Stimulated activated CD8-positive, alpha-beta memory T cell treated with anti-CD3 and anti-CD28 coated beads, Interleukin-12 subunit alpha, Interleukin-12 subunit beta, amount 100 ng/mL, for 24 hours (primary cell): ENCODE results near the gene PNPLA3.

Source experiments
- DNase-seq: peaks from one replicate; pipeline ENCODE4 v3.0.0-alpha.2; 2020; ENCODE audit errors: extremely low read depth

Gene PNPLA3

DNA sequence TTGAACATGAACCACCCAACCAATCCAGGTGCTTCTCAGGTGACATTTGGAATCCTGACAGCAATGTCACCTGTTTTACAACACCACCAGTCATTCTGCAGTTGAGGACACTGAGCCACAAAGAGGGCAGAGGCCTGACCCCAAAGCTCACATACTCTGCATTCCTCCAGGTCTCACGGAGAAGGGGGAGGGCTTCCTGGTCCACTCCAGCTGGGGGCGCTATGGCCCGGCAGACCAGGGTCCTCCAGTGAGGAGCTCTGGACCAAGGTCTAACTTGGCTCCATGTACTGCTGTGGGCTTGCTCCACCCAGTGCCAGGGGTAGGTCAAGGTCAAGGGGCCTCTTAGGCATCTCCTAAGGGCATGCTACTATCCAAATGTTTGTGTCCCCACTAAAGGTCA, 1.5 kb upstream of the PNPLA3 start:
- no peak for DNase-seq

DNA sequence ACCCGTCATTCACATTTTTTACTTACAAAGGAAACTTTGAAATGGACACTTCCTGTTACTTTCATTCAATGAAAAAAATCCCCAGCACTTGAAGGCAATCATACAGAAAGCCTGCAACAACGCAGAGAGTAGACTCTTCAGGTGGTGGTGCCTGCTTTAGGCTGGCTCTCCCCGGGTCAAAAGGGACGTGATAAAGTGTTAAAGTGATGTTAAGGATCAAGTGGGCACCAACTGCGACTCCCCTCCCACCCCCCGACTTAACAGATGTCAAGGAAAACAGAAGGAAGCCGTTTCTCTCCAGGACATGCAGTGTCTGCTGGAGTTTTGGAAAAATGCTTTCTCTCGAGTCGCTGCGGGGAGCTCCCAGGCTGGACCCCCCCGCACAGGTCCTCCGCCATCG, 414 bp upstream of the PNPLA3 start:
- no peak for DNase-seq

DNA sequence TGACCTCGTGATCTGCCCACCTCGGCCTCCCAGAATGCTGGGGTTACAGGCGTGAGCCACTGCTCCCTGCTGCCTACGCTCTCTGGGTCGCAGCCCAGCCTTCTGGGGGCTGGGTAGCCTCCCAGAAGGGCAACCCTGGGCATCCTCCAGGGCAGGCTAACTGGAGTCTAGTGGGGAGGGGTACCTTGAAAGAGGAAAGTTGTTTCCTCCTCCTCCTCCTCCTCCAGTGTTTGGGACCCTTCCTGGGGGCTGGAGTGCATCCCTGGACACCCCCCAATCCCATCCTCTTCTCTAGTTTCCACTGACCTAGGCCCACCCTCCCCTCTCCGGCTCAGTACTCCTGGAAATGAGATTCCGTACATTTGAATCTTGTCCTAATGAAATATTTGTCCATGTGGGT, 1.3 kb downstream of the PNPLA3 start:
- DNase-seq, result no peak

DNA sequence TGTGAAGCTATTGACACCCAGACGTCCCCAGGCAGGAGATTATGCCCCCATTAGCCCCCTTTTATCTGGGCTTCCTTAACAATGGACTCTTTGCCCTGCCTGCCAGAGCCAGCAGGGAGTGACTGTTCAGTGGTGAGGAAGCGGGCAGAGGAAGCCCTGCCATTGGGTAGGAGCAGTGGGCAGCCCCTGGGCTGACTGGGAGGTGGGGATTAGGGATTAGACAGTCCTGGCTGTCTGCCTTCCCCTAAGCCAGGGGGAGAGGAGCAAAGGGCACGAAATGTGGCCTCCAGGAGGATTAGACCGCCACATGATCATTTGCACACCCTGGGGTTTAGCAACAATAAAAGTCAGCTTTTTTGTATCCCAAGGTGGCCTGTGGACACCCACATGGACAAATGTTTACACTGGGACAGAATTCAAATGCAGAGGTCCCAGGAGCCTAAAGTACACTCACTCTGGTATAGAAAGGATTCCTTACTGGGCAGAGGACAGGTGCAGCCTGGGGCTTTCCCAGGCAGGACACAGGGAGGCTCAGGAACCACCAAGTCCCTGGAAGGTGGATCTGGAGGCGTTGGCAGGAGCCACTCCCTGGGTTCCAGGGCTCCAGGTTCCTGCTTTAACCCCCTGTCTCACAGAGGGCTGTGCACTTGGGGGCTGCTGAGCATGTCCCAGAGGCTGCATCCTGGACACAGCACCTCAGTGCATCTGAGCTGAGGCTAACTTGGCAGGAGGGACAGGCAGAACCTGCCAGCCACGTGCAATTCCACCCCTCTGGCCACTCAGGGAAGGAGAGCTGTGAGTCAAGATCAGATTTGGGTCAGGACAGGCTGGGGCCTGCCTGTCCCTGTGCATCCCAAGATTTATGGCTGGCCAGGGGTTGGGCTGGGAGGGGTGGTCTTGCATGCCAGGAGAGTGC, 2.1 kb downstream of the PNPLA3 start:
- no peak for DNase-seq

DNA sequence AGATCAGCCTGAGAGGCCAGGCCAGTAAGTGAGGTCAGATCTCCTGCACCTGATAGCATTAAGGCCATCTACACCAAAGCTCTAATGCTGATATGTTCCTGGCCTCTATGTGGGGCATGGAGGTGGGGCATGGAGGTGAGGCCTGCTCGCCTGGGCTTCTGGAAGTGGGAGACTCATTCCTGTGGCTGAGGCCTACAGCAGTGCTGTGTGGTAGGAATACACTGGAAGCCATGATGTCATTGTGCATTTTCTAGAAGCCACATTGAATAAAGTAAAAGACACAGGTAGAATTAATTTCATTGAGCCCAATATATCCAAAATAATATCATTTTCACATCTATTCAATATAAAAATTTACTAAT, 2.7 kb downstream of the PNPLA3 start:
- DNase-seq, result no peak

DNA sequence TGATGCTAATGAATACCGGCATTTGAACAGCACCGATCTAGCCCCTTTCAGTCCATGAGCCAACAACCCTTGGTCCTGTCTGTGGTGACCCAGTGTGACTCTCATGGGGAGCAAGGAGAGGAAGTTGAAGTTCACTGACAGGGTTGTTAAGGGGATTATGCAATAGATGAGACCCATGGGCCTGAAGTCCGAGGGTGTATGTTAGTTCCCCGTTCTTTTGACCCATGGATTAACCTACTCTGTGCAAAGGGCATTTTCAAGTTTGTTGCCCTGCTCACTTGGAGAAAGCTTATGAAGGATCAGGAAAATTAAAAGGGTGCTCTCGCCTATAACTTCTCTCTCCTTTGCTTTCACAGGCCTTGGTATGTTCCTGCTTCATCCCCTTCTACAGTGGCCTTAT, 4.9 kb downstream of the PNPLA3 start:
- no peak for DNase-seq

DNA sequence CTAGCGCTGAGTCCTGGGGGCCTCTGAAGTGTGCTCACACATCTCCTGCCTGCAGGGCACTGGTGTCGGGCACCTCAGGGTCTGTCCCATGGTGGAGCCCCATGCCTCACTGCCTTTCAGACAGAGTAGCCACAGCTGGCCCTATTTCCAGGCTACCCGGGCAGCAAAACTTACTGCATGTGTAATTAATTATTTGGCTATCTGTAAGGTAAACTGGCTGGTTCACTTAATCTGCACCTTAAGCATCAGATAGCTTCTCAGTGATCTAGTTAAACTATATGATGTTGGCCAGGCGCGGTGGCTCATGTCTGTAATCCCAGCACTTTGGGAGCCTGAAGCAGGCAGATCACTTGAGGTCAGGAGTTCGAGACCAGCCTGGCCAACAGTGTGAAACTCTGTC, 5.3 kb downstream of the PNPLA3 start:
- DNase-seq, result no peak

DNA sequence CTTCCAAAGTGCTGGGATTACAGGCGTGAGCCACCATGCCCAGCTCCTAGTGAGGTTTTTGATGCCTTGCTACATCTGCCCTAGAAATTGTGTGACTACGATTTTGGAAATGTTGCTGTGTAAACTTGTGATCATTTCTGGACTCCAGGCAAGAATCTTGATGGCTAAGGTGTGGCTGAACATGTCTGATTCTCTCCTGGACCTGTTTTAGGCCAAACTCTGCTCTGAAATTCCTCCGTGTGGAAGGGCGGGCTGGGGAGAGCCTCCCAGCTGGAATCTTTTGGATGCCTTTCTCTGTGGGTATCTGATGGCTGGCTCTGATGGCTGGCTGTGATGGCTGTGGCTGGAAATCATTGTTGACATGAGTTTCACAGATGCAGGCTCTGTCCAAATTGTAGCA, 8.2 kb downstream of the PNPLA3 start:
- no peak for DNase-seq

DNA sequence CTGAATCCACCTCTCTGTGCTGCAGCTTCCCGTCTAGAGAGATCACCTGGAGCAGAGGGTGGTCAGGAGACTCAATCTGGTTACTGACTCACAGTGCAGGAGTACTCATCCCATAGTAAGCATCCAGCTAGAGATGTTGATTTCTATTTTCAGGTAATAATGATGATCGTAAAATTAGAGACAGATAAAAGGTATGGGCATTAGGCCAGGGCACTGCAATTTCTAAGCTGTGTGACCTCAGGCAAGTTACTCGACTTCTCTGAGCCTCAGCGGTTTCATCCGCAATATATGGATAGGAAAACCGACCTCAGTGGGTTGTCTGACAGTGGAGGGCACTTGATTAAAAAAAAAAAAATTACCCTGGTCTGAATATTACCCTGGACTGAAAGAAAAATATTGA, 17.8 kb downstream of the PNPLA3 start:
- DNase-seq, result no peak

DNA sequence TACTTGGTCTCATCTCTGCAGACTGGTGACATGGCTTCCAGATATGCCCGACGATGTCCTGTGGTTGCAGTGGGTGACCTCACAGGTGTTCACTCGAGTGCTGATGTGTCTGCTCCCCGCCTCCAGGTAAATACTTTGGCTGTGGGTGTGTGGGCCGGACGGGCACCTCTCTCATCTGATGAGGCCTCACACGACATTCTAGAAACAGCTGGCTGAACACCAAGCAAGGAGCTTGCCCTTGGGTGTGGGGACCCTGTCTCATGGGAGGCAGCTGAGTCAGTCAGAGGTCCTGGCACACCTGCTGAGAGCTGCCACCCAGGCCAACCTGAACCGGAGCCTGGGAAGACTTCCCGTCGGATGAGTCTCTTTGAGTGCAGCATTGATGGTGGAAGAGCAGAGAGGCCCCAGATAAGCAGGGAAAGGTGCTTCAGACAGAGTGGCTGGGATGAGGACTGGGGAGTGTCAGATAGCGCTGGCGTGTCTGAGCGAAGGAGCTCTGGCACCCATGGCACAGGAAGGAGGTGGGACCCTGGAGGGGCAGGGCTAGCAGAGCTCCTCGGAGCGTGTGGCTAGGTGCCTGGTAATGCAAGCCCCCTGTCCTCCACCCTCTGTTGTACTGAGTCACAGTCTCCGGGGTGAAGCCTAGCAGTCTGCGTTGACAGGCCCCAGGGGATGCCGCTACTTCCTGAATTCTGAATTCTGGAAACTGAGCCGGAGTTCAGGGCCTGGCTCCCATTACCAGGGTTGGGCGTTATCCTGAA, 21.2 kb downstream of the PNPLA3 start:
- DNase-seq, result no peak

DNA sequence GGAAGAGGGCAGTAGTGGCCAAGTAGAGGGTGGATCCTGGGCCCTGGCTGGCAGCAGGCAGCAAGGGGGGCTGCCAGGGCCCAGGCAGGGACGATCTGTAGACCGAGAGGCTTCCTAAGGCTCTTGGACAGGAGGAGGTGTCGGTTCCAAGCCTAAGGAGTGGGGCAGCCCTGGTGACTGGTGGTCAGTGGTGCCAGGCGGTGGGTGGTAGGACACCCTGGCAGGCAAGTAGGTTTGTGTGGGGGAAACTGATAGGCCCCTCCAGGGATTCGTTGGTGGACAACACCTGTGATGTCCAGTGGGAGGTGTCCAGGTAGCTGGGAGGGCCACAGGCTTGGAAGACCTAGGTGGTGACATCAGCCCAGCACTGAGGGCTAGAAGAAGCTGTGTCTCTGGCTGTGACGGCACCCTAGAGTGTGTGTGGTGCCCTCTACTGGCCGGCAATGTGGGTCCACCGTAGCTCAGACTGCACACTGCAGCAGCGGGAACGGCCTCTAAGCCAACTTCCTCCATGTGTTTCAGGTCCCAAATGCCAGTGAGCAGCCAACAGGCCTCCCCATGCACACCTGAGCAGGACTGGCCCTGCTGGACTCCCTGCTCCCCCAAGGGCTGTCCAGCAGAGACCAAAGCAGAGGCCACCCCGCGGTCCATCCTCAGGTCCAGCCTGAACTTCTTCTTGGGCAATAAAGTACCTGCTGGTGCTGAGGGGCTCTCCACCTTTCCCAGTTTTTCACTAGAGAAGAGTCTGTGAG, 22.2 kb downstream of the PNPLA3 start:
- no peak for DNase-seq

DNA sequence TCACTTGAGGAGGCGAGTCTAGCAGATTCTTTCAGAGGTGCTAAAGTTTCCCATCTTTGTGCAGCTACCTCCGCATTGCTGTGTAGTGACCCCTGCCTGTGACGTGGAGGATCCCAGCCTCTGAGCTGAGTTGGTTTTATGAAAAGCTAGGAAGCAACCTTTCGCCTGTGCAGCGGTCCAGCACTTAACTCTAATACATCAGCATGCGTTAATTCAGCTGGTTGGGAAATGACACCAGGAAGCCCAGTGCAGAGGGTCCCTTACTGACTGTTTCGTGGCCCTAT, 22.7 kb downstream of the PNPLA3 start:
- DNase-seq, result no peak

DNA sequence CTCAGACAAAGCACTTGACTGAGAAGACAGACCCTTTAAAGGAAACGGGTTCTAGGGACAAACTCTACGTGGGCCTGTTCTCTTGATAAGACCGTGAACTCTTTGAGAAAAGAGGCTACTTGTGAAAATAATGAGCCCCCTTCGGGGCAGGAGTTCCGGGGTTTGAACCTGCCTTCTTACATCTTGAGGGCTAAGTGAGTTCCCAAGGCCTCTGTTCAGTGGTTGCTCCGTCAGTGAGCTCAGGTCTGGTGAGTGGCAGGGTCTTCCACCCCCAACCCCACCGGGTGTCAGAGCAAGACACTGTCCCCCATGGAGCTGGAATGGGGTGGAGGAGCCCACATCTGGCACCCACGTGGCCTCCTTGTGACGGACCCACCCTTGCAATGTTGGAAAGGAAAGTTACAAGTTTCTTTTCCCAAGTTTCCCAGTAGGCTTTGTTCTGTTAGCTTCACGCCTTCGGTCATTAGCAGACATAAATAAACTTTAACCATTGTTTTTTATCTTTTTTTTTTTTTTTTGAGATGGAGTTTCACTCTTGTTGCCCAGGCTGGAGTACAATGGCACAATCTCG, 25.3 kb downstream of the PNPLA3 start:
- DNase-seq, result no peak

DNA sequence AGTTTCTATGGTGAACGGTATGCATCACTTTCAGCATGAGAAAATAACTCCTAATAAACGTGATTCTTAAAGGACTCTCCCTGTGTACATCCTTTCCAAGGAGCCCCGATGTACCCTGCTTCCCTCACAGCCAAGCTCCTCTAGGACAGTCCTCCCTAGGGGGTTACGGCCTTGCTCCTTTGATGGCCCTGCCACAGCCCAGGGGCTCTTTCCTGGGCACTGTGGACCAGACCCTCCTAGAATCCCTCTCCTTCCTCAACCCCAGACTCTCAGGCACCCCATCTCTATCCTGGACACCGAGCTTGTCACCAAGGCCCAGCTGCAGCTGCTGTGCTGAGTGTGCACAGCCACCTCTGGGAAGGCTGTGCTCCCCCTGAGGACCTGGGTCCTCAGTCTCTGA, 27.8 kb downstream of the PNPLA3 start:
- no peak for DNase-seq

DNA sequence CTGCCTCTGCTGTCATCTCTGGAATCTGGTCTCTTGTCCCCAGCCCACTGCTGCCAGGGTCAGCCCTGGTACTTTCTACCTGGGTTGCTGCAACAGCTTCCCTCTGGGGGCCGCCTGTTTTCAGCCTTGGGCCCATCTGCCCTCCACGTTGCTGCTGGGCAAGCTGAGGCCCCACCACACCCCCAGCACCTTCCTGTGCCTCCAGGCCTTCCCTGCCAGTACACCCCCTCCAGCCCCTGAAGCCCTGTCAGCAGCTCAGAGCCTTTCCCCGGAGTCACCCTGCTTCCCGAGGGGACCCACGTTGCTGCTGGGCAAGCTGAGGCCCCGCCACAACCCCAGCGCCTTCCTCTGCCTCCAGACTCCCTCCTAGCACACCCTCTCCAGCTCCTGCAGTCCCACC, 28.4 kb downstream of the PNPLA3 start:
- DNase-seq, result no peak

DNA sequence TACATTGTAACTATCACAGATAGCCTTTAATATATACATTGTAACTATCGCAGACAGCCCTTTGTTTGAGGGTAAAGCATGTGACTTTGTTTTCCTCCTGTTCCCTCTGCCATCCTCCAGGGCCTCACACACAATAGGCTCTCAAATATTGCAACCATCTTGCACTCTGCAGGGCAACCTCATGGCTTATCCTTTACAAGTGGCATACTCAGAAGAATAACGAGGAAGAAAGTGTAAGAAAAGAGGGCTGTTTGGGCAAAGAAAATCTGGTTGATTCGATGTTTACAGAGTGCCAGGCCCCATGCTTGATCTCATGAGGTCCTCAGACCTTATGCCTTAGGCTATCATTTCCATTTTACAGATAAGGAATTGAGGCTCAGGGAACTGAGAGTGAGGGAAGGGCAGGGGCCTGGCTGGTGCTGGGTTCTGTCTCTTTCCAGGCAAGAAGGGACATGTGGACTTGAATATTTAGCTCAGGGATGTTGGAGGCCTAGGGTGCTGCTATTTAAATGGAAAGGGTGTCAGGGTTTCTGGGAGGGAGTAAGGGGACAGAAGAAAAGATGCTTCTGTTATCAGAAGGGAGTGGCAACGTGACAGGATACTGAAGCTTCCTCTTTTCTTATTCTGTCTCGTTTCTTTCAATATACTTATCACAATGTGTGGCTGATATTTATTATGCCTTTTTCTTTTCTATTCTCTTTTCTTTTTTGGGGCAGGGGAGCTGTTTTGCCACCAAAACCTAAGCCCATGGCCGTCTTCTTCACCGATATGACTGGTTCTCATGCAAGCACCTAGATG, 30.6 kb downstream of the PNPLA3 start:
- no peak for DNase-seq

DNA sequence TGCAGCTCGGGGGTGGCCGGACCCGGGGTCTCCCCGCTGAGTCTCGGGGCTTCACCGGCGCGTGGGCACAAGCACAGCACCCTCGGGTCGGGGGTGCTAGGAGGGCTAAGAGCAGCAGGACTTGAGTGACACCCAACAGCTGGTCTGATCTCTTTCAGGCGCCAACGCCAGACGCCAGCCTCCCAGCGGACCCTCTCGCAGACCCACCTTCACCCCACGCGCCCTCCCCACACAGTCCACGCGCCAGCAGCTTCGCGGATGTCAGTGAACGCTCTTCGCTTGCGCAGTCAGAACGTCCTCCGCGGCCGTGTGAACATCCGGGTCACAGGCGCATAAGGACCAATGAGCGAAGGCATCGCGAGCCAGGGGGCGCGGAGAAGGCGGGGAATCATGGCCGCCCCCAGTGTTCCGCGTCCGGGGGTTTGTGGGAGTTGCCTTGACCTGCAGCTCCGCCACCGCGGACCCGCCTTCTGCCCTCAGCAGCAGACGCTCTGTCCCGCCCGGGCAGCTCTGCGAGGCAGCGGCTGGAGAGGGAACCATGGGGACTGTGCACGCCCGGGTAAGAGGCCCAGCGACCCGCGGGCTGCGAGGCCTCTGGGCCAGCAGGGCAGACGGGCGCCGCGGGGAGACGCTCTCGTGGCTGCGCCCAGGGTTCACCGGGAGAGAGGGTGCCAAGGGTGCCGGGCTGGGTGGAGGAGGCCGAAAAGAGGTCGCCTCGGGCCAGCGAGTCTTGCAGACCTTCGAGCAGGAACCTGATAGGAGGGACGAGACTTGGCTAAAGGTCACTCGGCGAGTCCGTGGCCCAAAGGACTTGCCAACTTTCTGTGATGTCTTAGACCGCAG, 31.7 kb downstream of the PNPLA3 start, which contains the start of gene SAMM50:
SAMM50 (plus strand) TSS at position 403 of the 843 bp plus-strand sequence; CDS start at position 539, 136 bp downstream.
- DNase-seq, result peak; percentile 76

DNA sequence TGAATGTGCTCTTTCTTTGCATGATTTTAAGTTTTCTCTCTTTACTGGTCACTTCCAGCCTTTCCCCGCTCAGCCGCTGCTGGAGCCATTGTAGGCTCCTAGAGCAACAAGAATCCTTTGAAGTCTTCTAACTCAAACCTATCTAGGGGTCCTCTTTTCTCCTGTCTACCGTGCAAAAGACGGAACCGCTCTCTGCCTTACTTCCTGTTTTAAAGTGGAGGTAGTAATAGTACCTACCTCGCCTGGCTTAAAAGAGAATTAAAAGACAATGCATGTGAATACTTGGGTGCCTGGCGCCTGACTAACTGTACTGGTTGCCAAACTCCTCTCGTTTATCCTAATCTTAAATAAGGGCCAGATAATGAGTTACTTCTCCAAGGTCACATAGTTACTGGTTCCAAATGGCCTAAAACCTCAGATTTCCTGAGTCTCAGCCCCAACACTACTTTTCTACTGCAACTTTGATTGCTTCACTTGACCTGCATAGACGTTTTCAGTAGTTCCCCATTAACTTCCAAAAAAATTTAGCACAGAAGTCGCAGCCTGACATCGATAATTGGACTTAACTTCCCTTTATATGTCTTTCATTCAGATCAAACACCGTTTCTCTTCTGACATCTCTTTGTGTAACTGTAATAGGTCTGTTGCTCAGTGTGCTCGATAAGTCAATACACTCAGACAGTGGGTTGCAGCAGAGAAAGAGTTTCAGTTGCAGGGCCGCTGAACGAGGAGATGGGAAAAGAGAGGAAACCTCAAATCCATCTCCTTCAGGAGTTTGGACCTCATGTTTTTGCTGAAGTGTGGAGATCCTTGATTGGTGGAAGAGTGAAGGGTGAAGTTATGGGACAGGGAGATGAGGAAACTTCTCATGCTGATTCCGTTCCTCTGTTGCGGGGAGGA, 32.5 kb downstream of the PNPLA3 start:
- DNase-seq, result no peak

DNA sequence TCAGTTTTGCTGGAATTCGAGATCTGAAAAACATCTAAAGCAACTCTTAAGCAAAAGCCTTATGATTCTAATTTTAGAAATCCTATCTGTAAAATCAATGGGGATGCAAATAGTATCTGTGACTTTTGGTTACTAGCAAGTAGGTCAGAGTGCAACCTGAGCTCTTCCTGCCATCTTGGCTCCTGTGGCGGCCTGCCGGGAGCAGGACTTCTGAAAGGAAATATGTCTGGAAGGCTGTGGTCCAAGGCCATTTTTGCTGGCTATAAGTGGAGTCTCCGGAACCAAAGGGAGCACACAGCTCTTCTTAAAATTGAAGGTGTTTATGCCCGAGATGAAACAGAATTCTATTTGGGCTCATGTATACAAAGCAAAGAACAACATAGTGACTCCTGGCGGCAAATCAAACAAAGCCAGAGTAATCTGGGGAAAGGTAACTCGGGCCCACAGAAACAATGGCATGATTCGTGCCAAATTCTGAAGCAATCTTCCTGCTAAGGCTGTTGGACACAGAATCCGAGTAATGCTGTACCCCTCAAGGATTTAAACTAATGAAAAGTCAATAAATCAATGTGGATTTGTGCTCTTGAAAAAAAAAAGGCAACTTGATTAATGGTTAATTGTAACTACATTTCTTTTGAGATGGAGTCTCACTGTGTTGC, 33.3 kb downstream of the PNPLA3 start:
- no peak for DNase-seq
